ENCODE results near the gene ALK.

Gene ALK

DNA sequence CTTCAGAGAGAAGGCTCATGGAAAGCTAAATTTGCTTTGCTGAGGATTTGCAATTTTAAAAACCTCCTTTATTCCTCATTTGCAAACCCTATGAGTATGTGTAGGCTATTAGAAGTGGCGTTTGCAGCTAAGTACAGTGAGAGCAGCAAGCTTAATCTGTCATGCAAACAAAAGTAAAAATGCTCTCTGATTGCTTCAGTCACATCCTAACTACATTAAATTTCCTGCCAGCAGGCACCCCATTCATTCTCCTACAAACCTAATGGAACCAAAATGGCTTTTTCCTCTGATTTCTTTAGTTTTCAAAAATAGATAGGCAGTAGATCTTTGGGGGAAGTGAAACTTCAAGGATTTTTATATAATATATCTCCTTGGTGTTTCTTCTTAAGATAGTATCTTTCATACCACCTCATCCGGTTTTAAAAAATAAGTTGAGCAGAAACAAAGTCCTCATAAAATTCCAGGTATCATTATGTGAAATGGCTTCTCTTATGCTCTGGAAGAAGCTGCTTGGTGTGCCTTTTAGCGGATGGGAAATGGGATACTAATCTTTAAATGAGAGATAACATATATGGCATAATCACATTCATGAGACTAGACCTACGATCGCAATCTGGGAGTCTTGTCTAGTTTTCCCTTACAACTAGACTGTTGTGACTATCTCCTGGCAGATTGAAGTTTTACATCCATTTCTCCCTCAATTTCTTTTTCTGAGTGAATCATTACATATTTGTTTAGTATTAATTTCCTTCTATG, 757.1 kb downstream of the ALK start:
- DNase-seq = no peak

- no peak for DNase-seq
These were observed 759.0 kb downstream of the ALK start for GRCh38 chr2:29162204-29162928.

DNA sequence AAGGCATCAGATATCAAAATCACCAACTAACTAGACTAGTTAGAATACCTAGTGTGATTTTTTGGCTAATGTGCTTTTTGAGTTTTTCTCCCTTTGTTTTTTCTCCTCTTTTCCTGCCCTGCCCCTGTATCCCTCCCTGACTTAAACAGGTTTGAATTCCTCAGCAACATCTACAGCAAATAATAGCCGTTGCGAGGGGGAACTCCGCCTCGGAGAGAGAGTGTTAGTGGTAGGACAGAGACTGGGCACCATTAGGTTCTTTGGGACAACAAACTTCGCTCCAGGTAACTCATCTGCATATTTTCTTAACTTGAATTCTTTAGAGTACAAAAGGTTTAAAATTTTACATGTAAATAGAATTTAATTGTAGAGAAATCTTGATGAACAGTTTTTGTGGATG, 761.2 kb downstream of the ALK start:
- no peak for DNase-seq

GRCh38 chr2:29159125-29159524, 762.3 kb downstream of the ALK start:
- no peak for DNase-seq

GRCh38 chr2:29157131-29157530, 764.3 kb downstream of the ALK start:
- DNase-seq = no peak

GRCh38 chr2:29155578-29155977, 765.8 kb downstream of the ALK start:
- DNase-seq = no peak

GRCh38 chr2:29154610-29155009, 766.8 kb downstream of the ALK start:
- DNase-seq = no peak

DNA sequence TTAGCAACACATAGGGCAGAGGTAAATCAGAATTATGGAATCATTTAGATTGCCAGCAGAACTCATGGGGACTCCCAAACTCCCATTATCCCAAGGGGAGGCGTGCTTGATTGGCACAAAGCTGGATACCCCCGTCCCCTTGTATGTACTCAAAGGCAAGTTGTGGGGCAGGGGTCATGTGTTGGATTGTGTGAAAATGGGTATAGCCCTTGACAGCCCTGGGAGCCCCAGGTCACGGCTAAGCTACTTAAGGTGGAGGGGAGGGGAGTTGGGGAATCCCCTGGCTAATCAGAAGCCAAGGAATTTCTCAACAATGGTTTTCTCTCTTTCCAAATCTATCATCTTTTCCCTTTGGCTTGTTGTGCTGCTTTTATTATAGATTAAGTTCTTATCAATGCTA, 773.4 kb downstream of the ALK start:
- no peak for DNase-seq

GRCh38 chr2:29146197-29146596, 775.2 kb downstream of the ALK start:
- no peak for DNase-seq

DNA sequence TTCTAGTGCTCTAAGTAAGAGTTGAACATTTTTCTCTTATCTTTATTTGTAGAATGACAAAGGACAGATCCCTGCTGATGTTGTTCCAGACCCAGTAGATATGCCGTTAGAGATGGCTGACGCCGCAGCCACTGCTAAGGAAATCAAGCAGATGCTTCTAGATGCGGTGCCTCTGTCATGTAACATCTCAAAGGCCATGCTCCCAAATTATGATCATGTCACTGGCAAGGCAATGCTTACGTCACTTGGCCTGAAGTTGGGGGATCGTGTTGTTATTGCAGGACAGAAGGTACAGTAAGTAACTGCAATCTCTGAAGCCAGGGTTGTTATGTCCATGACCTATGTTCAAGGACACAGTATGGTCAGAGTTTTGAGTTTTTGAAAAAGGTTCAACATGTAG, 777.7 kb downstream of the ALK start:
- DNase-seq = no peak
